Bronchial epithelial cell (primary cell): ENCODE measurements around the gene HAPLN2. TPM values are rescaled to one million over a fixed set of nuclear protein-coding genes. Genes with fewer than 3 reads are reported as not detected.

Experiments
- DNase-seq: peaks from one replicate; pipeline ENCODE4 v3.0.0-alpha.2; 2010; ENCODE audit warnings: low read depth
- FAIRE-seq: peaks from 2 replicates; lab custom pipeline; 2011; peaks lifted over from hg19 to GRCh38; lab: Jason Lieb, UNC
- H3K27me3 ChIP-seq: 2 replicates; pipeline ENCODE4 v1.5.1; 2011; ENCODE audit warnings: low read length; ENCODE audit not compliant: control insufficient read depth, insufficient read depth
- H3K36me3 ChIP-seq: 2 replicates; pipeline ENCODE4 v1.5.1; 2011; ENCODE audit warnings: low read length; ENCODE audit not compliant: control insufficient read depth, insufficient read depth
- H3K4me3 ChIP-seq: 2 replicates; pipeline ENCODE4 v1.5.1; 2011; ENCODE audit warnings: mild to moderate bottlenecking, low read depth, low read length, control low read depth
- CTCF ChIP-seq: IDR thresholded peaks from 2 replicates; pipeline ENCODE4 v1.5.1; 2011; ENCODE audit warnings: mild to moderate bottlenecking, moderate library complexity, low read length, control low read depth, inconsistent platforms; ENCODE audit not compliant: insufficient read depth, severe bottlenecking
- total RNA-seq: library from RNA; depleted of rRNA; stranded (reverse); fragments of >200 nt; gene quantifications from 2 replicates; pipeline ENCODE4 v1.2.1, GENCODE V29; 2014

HAPLN2 gene
- total RNA-seq, 1 donor from 2014 or later = under 0.01 TPM

GRCh38 chr1:156673387-156674121 is 54.3 kb downstream of the HAPLN2 start:
- peaks cover 27% of the 10 kb centered on the region for H3K27me3 ChIP-seq
- no peak for FAIRE-seq

More at GRCh38 chr1:156673387-156674121, 54.3 kb downstream of the HAPLN2 start:
- Histone ChIP-seq H3K36me3 (no peaks in the 10 kb centered on the region), H3K4me3 (no peak overlapping the region)
- no peak for DNase-seq
- TF ChIP-seq CTCF = no peak

Other genes starting within 250 kb of the HAPLN2 start
- 1.3 and 4.9 TPM in 2 replicates for gene MEF2D, start 118.6 kb upstream of the HAPLN2 start, total RNA-seq
- gene IQGAP3, start 46.9 kb upstream of the HAPLN2 start, total RNA-seq = 0.53 and 1.7 TPM in 2 replicates
- not detected in 2 replicates for gene TTC24, start 39.7 kb upstream of the HAPLN2 start, total RNA-seq
- 142 and 154 TPM in 2 replicates for gene NAXE, start 27.6 kb upstream of the HAPLN2 start, total RNA-seq
- gene GPATCH4, start 17.9 kb upstream of the HAPLN2 start, total RNA-seq = 15.9 and 29.2 TPM in 2 replicates
- not detected in 2 replicates for gene BCAN, start 22.7 kb downstream of the HAPLN2 start, total RNA-seq
- gene NES, start 58.0 kb downstream of the HAPLN2 start, total RNA-seq = under 0.01 TPM in 1 of 2 replicates, not detected in the other
- gene CRABP2, start 86.2 kb downstream of the HAPLN2 start, total RNA-seq = 5.3 and 112 TPM in 2 replicates
- gene METTL25B, start 109.1 kb downstream of the HAPLN2 start, total RNA-seq = 14.7 and 20.2 TPM in 2 replicates
- 7.9 and 10.6 TPM in 2 replicates for gene ISG20L2, start 109.4 kb downstream of the HAPLN2 start, total RNA-seq
- gene MRPL24, start 121.7 kb downstream of the HAPLN2 start, total RNA-seq = 60.3 and 74.1 TPM in 2 replicates
- gene HDGF, start 132.3 kb downstream of the HAPLN2 start, total RNA-seq = 163 and 225 TPM in 2 replicates
- 9.2 and 11.5 TPM in 2 replicates for gene PRCC, start 148.1 kb downstream of the HAPLN2 start, total RNA-seq
- 1.2 and 1.8 TPM in 2 replicates for gene SH2D2A, start 197.4 kb downstream of the HAPLN2 start, total RNA-seq
- not detected in 2 replicates for gene INSRR, start 239.7 kb downstream of the HAPLN2 start, total RNA-seq
- gene NTRK1, start 241.4 kb downstream of the HAPLN2 start, total RNA-seq = not detected in 2 replicates